NOMO-1 treated with DMSO at 0.1 percent for 48 hours (cell line): ENCODE data around the gene NECTIN1.

Experiments
- DNase-seq: peaks from one replicate; lab custom pipeline; 2025; ENCODE audit not compliant: unreplicated experiment; lab: John Stamatoyannopoulos, UW

Gene NECTIN1

GRCh38 chr11:119644502-119644901 is 84.5 kb downstream of the NECTIN1 start:
- DNase-seq = no peak

- no peak for DNase-seq
Observed at GRCh38 chr11:119643876-119644225, 85.1 kb downstream of the NECTIN1 start.

- DNase-seq = no peak
Observed at GRCh38 chr11:119643212-119643875, 85.7 kb downstream of the NECTIN1 start.

GRCh38 chr11:119641983-119642745 is 86.8 kb downstream of the NECTIN1 start:
- peak; percentile 23 for DNase-seq

- DNase-seq = no peak
Observed at GRCh38 chr11:119640541-119640940, 88.5 kb downstream of the NECTIN1 start.

GRCh38 chr11:119639642-119640205 is 89.3 kb downstream of the NECTIN1 start:
- DNase-seq = no peak

GRCh38 chr11:119638851-119639250 is 90.1 kb downstream of the NECTIN1 start:
- no peak for DNase-seq

- no peak for DNase-seq
Observed at GRCh38 chr11:119637481-119637880, 91.5 kb downstream of the NECTIN1 start.

- no peak for DNase-seq
Observed at GRCh38 chr11:119635776-119636175, 93.2 kb downstream of the NECTIN1 start.

GRCh38 chr11:119635041-119635740 is 93.8 kb downstream of the NECTIN1 start:
- no peak for DNase-seq

- no peak for DNase-seq
Observed at GRCh38 chr11:119634301-119634700, 94.7 kb downstream of the NECTIN1 start.

- no peak for DNase-seq
Observed at GRCh38 chr11:119629834-119630624, 99.0 kb downstream of the NECTIN1 start.

GRCh38 chr11:119629085-119629484 is 99.9 kb downstream of the NECTIN1 start:
- no peak for DNase-seq

GRCh38 chr11:119627286-119627685 is 101.7 kb downstream of the NECTIN1 start:
- DNase-seq = no peak

- peak; percentile 22 for DNase-seq
Observed at GRCh38 chr11:119626871-119627270, 102.1 kb downstream of the NECTIN1 start.

GRCh38 chr11:119626197-119626841 is 102.7 kb downstream of the NECTIN1 start:
- DNase-seq = no peak

GRCh38 chr11:119625206-119625978 is 103.6 kb downstream of the NECTIN1 start:
- no peak for DNase-seq

- DNase-seq = no peak
Observed at GRCh38 chr11:119624629-119625028, 104.4 kb downstream of the NECTIN1 start.

- DNase-seq = no peak
Observed at GRCh38 chr11:119624102-119624615, 104.8 kb downstream of the NECTIN1 start.
